ENCODE measurements around the gene ATP9A. TPM values are rescaled to one million over a fixed set of nuclear protein-coding genes. Genes with fewer than 3 reads are reported as not detected.

The ATP9A gene
- polyA plus RNA-seq, 1 experiment = 35.3 TPM

DNA sequence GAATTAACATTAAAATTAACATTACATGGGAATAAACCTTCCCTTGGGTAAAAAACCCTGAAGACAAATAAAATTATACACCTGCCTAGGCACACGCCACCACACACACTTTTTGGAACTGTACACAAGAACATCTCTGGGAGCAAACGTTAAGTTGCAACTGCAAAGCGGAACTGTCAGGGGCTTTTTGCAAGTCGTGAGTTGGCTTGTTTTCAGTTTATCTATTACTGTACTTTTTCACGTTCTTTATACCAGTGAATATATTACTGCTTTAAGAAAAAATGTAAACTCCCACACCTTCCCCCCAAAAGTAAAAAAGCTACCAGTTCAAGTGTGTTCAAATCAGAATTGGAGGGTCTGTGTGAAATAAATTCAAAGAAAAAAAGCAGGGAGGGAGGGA is 160.1 kb downstream of the ATP9A start:
- ChIA-PET POLR2A (interaction anchor here (0.6 kb wide), 1 partner anchor 126 kb away, joined by 3 read pairs; no protein-coding TSS in a partner anchor), CTCF (interaction anchor here (1.3 kb wide), 1 partner anchor 13 kb away, joined by 3 read pairs; no protein-coding TSS in a partner anchor)
- no peak for DNase-seq (ENCODE audit: low read depth, low spot score)
- no peaks in the 10 kb centered on the region for H3K9me3 ChIP-seq (ENCODE audit: control insufficient read depth, insufficient read depth, low read length)
- no peak overlapping the region for H3K4me3 ChIP-seq (ENCODE audit: low read depth, low read length)
- H3K27ac ChIP-seq (ENCODE audit: low read depth, low read length) = no peak overlapping the region
- H3K27me3 ChIP-seq (ENCODE audit: control insufficient read depth, insufficient read depth, low read length) = no peaks in the 10 kb centered on the region
- TF ChIP-seq CTCF (IDR thresholded peaks at IDR 0.05; ENCODE audit: low read depth, low read length) = no peak

DNA sequence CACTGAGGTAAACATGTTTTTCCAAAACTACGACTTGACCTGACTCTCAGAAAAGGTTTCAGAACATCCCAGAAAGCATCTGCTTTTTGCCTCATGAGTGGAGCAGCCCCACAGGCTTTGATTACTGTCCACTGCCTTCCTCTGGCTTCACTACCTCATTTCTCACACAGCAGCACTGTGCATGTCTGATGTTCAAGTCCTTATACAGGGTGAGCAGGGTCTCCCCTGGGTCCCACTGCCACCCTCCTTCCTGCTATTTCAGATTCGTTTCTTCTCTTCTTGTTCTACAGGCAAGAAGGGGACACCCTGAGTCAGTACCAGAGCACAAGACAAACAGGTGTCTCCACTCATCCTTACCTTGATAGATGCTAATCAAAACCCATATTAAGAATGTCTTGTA is 161.0 kb downstream of the ATP9A start:
- Histone ChIP-seq H3K9me3 (ENCODE audit: control insufficient read depth, insufficient read depth, low read length) (no peaks in the 10 kb centered on the region), H3K27me3 (ENCODE audit: control insufficient read depth, insufficient read depth, low read length) (no peaks in the 10 kb centered on the region), H3K4me3 (ENCODE audit: low read depth, low read length) (no peak overlapping the region), H3K27ac (ENCODE audit: low read depth, low read length) (no peak overlapping the region)
- ChIA-PET POLR2A (no interaction called here), CTCF (no interaction called here)
- TF ChIP-seq CTCF (IDR thresholded peaks at IDR 0.05; ENCODE audit: low read depth, low read length) = no peak
- no peak for DNase-seq (ENCODE audit: low read depth, low spot score)

- no peaks in the 10 kb centered on the region for H3K27me3 ChIP-seq (ENCODE audit: control insufficient read depth, insufficient read depth, low read length)
- CTCF ChIA-PET = interaction anchor here (0.6 to 1.6 kb wide), 2 partner anchors 617 to 812 kb away, joined by 3 read pairs; no protein-coding TSS in a partner anchor
- no peak for TF ChIP-seq CTCF (IDR thresholded peaks at IDR 0.05; ENCODE audit: low read depth, low read length)
- H3K9me3 ChIP-seq (ENCODE audit: control insufficient read depth, insufficient read depth, low read length) = no peaks in the 10 kb centered on the region
- H3K27ac ChIP-seq (ENCODE audit: low read depth, low read length) = no peak overlapping the region
- H3K4me3 ChIP-seq (ENCODE audit: low read depth, low read length) = no peak overlapping the region
- POLR2A ChIA-PET = no interaction called here
- DNase-seq (ENCODE audit: low read depth, low spot score) = no peak
These were observed 163.3 kb downstream of the ATP9A start for GRCh38 chr20:51604851-51605250.

GRCh38 chr20:51602131-51602530 is 166.1 kb downstream of the ATP9A start:
- CTCF ChIA-PET = interaction anchor here (0.7 to 1.5 kb wide), 2 partner anchors 9 to 230 kb away, joined by 3 read pairs; no protein-coding TSS in a partner anchor
- DNase-seq (ENCODE audit: low read depth, low spot score) = no peak
- POLR2A ChIA-PET = no interaction called here

DNA sequence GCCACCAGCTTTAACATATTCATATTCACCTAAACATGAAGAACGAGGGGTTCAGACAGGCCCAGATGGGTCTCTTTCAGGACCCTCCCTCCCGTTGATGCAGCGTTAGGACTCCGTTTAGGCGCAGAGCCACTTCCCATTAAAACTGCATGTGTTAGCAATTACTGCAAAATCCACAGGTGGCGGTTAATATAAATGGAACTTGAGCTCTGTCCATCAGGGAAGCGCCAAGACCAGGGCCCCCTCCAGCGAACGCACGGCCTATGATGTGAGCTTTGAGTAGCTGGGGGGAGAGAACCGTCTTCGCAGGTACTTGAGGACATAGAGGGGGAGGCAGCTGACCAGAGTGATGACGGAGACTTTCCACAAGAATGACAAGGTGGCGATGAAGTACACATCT is 167.2 kb downstream of the ATP9A start:
- Histone ChIP-seq H3K9me3 (ENCODE audit: control insufficient read depth, insufficient read depth, low read length) (no peaks in the 10 kb centered on the region), H3K4me3 (ENCODE audit: low read depth, low read length) (no peak overlapping the region), H3K27ac (ENCODE audit: low read depth, low read length) (no peak overlapping the region), H3K27me3 (ENCODE audit: control insufficient read depth, insufficient read depth, low read length) (no peaks in the 10 kb centered on the region)
- POLR2A ChIA-PET = no interaction called here
- no peak for DNase-seq (ENCODE audit: low read depth, low spot score)
- TF ChIP-seq CTCF (IDR thresholded peaks at IDR 0.05; ENCODE audit: low read depth, low read length) = no peak
- CTCF ChIA-PET = interaction anchor here (1.0 to 2.0 kb wide), 5 partner anchors 10 to 613 kb away, joined by 3 to 7 read pairs (median 4); no protein-coding TSS in a partner anchor

More at GRCh38 chr20:51602131-51602530, 166.1 kb downstream of the ATP9A start:
- H3K4me3 ChIP-seq (ENCODE audit: low read depth, low read length) = no peak overlapping the region
- no peaks in the 10 kb centered on the region for H3K27me3 ChIP-seq (ENCODE audit: control insufficient read depth, insufficient read depth, low read length)
- TF ChIP-seq CTCF (IDR thresholded peaks at IDR 0.05; ENCODE audit: low read depth, low read length) = no peak
- no peaks in the 10 kb centered on the region for H3K9me3 ChIP-seq (ENCODE audit: control insufficient read depth, insufficient read depth, low read length)
- H3K27ac ChIP-seq (ENCODE audit: low read depth, low read length) = no peak overlapping the region

Data from AG04450 (cell line).